Umbilical cord (tissue), 2 donors: ENCODE measurements around the gene MYH4. TPM values are rescaled to one million over a fixed set of nuclear protein-coding genes. Genes with fewer than 3 reads are reported as not detected.

Experiments used
- DNase-seq: peaks from one replicate; pipeline ENCODE4 v3.0.0-alpha.2; 2015; ENCODE audit warnings: low spot score
- total RNA-seq: library from RNA; depleted of rRNA; stranded (reverse); fragments of >200 nt; gene quantifications from one replicate; pipeline ENCODE4 v1.2.3, GENCODE V29; 2014; ENCODE audit warnings: low replicate concordance; ENCODE audit not compliant: insufficient read depth

The MYH4 gene
- total RNA-seq, 1 donor from 2014 or later = under 0.01 TPM

- DNase-seq = no peak
Observed at GRCh38 chr17:10421900-10422542, 47.3 kb downstream of the MYH4 start, which contains the start of gene MYH8. MYH8 (minus strand) TSS chr17:10421950; CDS start chr17:10420227, 1,723 bp downstream.

DNA sequence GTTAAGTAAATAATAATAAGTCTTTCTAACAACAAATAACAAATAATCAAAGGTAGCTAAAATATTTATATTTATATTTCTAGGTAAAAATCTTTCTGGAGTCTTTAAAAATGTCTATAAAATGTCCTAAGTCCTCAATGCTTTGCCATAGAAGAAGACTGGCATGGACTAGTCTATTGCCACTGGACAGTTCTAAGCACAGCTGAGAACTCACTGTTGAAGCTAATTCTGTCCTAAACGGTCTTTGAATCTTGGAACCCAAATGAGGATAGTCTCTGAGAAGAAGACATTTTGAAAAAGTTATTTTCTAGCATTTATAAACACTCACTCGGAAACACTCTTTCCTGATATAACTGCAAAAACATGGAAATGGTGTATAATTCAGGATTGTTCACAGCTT, 48.1 kb downstream of the MYH4 start:
- DNase-seq = no peak

GRCh38 chr17:10420811-10421210, 48.5 kb downstream of the MYH4 start:
- no peak for DNase-seq

DNA sequence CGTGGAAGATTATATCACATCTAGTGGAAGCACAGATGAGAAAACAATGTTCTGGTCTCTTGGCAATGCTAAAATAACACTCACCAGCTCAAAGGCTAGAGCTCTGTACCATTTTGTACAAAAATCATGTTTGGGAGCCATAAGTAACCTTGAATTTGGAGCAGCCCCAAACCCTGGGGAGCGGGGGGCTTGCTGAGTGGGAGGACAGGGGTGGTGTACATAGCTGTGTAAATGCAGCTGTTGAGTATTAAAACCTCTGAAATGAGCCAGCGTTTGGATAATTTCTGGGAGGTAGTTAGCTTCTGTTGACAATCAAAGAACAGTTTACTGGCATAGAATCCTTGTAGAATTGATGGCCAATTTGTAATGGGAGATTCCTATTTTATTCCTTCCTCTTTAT, 51.9 kb downstream of the MYH4 start:
- no peak for DNase-seq

- no peak for DNase-seq
Observed at GRCh38 chr17:10415161-10415560, 54.2 kb downstream of the MYH4 start.

GRCh38 chr17:10403589-10403988, 65.8 kb downstream of the MYH4 start:
- DNase-seq = no peak

DNA sequence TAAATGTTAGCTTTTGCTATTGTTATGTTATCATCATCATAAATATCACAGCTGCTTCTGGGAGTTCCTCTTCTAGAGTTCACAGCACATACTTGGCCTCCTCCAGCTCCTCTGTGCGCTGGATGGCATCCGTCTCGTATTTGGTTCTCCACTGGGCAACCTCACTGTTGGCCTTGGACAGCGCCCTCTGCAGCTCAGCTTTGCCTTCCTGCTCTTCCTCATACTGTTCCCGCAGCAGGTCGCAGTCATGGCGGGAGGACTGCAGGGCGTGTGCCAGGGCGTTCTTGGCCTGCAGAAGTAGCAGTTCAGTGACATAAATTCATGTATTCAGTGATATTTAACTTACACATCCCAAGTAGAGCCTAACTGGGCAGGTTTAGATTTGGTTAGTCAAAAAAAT, 71.0 kb downstream of the MYH4 start:
- DNase-seq = no peak

GRCh38 chr17:10396524-10397163, 72.7 kb downstream of the MYH4 start:
- DNase-seq = peak; percentile 8

DNA sequence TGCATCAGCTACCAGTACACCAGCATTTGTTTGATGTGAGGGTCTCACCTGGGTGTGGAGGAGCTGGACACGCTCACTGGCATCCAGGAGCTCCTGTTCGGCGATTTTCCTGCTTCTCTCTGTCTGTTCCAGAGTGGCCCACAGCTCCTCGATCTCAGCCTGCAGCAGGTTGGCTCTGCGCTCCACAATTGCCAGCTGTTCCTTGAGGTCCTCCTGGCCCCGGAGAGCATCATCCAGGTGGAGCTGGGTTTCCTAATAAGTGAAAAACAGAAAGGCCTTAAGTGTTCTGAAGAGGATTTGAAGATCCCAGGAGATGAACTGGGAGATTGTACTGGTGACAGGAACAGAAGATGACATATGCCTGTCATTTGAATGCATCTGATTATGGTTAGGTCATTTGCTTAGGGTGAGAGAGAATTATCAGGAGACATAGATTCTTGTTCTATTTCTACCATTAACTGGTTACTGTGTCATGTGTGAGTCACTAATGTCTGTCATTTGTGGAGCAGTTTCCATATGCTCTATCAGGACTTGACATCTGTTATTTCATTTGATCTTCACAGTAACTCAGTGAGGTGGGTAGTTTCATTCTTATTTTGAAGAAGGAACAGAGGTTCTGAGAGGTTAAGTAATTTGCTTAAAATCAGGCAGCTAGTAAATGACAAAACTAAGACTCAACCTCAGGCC, 75.0 kb downstream of the MYH4 start:
- DNase-seq = no peak

Other genes with a start within 250 kb of the MYH4 start
- gene MYH13, start 96.6 kb downstream of the MYH4 start, total RNA-seq = not detected
- gene MYH8, start 47.6 kb downstream of the MYH4 start, total RNA-seq = not detected
- gene MYH1, start 49.0 kb upstream of the MYH4 start, total RNA-seq = not detected
- gene MYH2, start 80.1 kb upstream of the MYH4 start, total RNA-seq = 0.72 TPM
- 12.0 TPM for gene MYH3, start 187.8 kb upstream of the MYH4 start, total RNA-seq
- 57.8 TPM for gene SCO1, start 228.0 kb upstream of the MYH4 start, total RNA-seq
- 18.3 TPM for gene ADPRM, start 228.0 kb upstream of the MYH4 start, total RNA-seq